Brain microvascular endothelial cell (primary cell): ENCODE results near the gene SERGEF.

Experiments used
- DNase-seq: peaks from one replicate; pipeline ENCODE4 v3.0.0-alpha.2; 2020
- H3K27ac ChIP-seq: fragments of 250-450 bp; sonication (Bioruptor Pico); 2 replicates; pipeline ENCODE4 v1.5.1; 2020; ENCODE audit warnings: mild to moderate bottlenecking, moderate library complexity
- H3K27me3 ChIP-seq: fragments of 250-450 bp; sonication (Bioruptor Pico); replicated peaks from 2 replicates; pipeline ENCODE4 v1.5.1; 2020; ENCODE audit warnings: mild to moderate bottlenecking
- H3K36me3 ChIP-seq: fragments of 250-450 bp; sonication (Bioruptor Pico); replicated peaks from 2 replicates; pipeline ENCODE4 v1.5.1; 2020; ENCODE audit warnings: mild to moderate bottlenecking
- H3K4me3 ChIP-seq: 2 replicates; pipeline ENCODE4 v1.5.1; 2011; ENCODE audit warnings: low read depth, mild to moderate bottlenecking, control low read depth, low read length, moderate library complexity
- in situ Hi-C: cut with HindIII; loops from 2 replicates; pipeline ENCODE4 v1.10.0; 2017; ENCODE audit warnings: low sequenced_read_pairs, low pct_ligation_motif_present
- TF ChIP-seq, protein P1 (sequence below): IDR thresholded peaks from 2 replicates; pipeline ENCODE4 v1.5.1; 2011; ENCODE audit warnings: low read depth, mild to moderate bottlenecking, moderate library complexity, low read length, control low read depth, inconsistent platforms; ENCODE audit errors: missing control alignments

SERGEF gene

DNA sequence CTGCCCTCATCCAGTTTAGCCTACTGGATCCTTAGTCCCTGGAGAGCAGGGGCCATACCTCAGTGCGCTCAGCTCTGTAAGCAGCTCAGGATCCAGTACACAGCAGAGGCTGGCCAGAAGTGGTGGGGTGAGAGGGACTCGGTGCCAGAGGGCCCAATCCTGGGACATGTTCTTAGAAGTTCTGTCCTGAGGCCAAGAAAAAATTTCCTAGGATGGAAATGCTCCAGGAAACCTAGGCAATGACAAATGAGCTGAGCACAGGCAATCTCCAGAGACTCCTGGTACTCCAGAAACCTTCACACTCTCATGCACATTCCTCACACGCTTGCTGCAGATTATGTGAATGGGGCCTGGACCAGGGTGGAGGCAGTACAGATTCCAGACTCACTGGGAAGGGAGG, 89.6 kb downstream of the SERGEF start:
- TF ChIP-seq, protein P1, sequence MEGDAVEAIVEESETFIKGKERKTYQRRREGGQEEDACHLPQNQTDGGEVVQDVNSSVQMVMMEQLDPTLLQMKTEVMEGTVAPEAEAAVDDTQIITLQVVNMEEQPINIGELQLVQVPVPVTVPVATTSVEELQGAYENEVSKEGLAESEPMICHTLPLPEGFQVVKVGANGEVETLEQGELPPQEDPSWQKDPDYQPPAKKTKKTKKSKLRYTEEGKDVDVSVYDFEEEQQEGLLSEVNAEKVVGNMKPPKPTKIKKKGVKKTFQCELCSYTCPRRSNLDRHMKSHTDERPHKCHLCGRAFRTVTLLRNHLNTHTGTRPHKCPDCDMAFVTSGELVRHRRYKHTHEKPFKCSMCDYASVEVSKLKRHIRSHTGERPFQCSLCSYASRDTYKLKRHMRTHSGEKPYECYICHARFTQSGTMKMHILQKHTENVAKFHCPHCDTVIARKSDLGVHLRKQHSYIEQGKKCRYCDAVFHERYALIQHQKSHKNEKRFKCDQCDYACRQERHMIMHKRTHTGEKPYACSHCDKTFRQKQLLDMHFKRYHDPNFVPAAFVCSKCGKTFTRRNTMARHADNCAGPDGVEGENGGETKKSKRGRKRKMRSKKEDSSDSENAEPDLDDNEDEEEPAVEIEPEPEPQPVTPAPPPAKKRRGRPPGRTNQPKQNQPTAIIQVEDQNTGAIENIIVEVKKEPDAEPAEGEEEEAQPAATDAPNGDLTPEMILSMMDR, result no peak
- Histone ChIP-seq H3K4me3 (no peak overlapping the region), H3K36me3 (no peaks in the 10 kb centered on the region), H3K27me3 (no peaks in the 10 kb centered on the region), H3K27ac (no peak overlapping the region)
- no peak for DNase-seq
- in situ Hi-C loops, result no loop called here

DNA sequence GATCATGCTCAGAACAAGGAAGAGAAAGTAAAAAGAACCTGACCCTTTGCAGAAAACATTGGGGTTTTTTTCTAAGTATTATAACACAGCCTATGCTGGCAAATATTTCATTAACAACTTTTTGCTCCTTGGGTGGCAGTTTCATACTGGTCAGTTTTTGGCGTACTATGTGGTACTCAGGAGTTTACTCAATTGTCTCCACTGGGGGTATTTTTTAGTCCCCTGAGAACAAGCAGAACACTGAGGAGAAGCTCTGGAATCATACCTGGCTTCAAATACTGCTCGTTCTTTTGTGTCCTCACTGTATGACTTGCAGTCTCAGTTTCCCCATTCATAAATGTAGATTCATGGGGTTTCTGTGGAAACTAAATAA, 90.4 kb downstream of the SERGEF start:
- H3K36me3 ChIP-seq, result no peaks in the 10 kb centered on the region
- in situ Hi-C loops, result no loop called here
- no peaks in the 10 kb centered on the region for H3K27me3 ChIP-seq
- no peak overlapping the region for H3K27ac ChIP-seq
- TF ChIP-seq, protein P1, result no peak
- no peak for DNase-seq
- H3K4me3 ChIP-seq, result no peak overlapping the region

DNA sequence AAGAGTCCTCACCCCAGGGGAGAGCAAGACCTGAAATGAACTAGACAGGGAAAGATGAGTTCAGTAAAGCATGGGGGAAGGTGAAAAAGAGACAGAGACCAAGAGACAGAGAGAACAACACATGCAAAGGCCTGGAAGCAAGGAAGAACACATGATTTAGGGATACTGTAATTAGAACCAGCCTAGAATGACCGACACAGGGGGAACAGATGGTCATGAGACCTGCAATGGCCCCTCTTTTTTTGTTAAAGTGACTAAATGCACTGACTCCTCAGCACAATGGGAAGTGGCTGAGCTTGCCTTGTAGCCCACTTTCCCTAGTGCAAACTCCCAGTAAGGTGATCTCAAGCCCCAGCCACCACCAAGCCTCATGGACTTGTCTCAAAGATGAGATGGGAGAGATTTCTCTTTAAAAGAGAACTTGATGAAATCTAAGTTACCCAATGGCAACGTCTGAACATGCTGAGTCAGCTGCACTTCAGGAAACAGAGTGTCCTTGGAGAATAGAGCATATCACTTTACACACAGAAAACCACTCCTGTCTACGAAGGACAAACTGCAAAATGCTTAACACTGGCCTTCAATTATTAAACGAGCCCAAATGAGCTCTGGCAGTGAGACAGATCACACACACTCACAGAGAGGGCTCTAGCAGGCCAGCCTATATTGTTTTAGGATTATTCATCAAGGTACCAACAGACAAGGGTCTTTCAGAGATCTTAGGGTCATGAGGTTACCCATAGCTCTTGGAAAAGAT, 91.0 kb downstream of the SERGEF start:
- TF ChIP-seq, protein P1, result no peak
- no peaks in the 10 kb centered on the region for H3K27me3 ChIP-seq
- no peaks in the 10 kb centered on the region for H3K36me3 ChIP-seq
- DNase-seq, result peak; percentile 15
- in situ Hi-C loops, result no loop called here
- H3K4me3 ChIP-seq, result no peak overlapping the region
- H3K27ac ChIP-seq, result no peak overlapping the region

DNA sequence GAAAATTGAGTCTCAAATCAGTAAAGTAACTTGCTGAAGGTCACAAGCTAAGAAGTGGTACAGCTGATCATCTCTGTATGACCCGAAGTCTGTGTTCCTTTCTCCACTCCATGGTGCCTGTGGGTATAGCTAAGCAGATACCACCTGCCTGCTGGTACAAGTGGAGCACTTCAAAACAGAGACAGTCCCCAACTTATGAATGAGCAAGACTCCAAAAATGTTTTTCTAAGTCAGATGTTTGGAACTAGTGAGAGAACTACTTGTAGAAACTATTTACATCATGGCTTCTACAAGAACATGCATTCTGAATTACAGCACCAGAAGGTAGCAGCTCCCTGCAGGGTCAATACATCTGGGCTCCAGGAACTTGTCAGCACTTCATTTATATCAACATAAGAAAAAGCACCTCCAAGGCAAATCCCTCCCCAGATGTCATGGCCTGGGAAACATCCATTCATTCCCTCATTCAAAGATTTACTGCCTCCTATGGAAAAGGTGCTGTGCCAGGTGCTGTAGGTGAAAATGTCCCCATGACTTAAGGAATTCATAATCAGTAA, 94.7 kb downstream of the SERGEF start:
- H3K4me3 ChIP-seq, result no peak overlapping the region
- no peaks in the 10 kb centered on the region for H3K36me3 ChIP-seq
- H3K27ac ChIP-seq, result no peak overlapping the region
- in situ Hi-C loops, result no loop called here
- DNase-seq, result no peak
- TF ChIP-seq, protein P1, result no peak
- H3K27me3 ChIP-seq, result no peaks in the 10 kb centered on the region

DNA sequence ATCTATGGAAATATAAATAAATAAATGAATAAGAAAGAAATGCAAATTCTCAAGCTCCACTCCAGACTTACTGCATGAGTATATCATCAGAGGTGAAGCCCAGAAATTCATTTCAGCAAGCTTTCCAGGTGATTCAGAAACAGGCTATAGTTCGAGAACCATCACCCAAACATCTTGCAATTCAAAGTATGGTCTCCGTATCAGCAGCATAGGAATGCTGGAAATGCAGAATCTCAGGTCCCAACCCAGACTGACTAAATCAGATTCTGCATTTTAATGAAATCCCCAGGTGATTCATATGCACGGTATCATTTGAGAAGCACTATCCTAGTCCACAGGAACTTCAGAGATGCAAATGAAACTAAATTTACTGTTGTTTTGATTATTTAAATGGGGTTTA, 95.3 kb downstream of the SERGEF start:
- TF ChIP-seq, protein P1, result no peak
- Histone ChIP-seq H3K27me3 (no peaks in the 10 kb centered on the region), H3K4me3 (no peak overlapping the region), H3K27ac (no peak overlapping the region), H3K36me3 (no peaks in the 10 kb centered on the region)
- DNase-seq, result no peak
- in situ Hi-C loops, result no loop called here
